Right lobe of liver (tissue), 6 donors: ENCODE measurements around the gene NASP. TPM values are rescaled to one million over a fixed set of nuclear protein-coding genes. Genes with fewer than 3 reads are reported as not detected.

Experiments
- ATAC-seq, 4 donors: fragments of 200-7000 bp; cut with Tn5 transposase; one replicate each; pipeline ENCODE4 v1.9.1; 2020; ENCODE audit warnings: mild to moderate bottlenecking in 4 of 4, moderate library complexity in 4 of 4
- DNase-seq, 3 donors: peaks; one replicate each; pipeline ENCODE4 v3.0.0-alpha.2; 2020
- H3K27ac ChIP-seq, 3 donors: fragments of 200-600 bp; one replicate each; pipeline ENCODE4 v1.8.0; 2022
- H3K27me3 ChIP-seq, 2 donors: fragments of 200-600 bp; one replicate each; pipeline ENCODE4 v1.8.0; 2022
- H3K36me3 ChIP-seq, 4 donors: fragments of 200-600 bp; sonication (generic) in 1 of 4; one replicate each; pipeline versions ENCODE4 v1.5.1 to v1.8.0; 2017 to 2022; ENCODE audit warnings: control low read depth in 1 of 4
- H3K4me1 ChIP-seq, 4 donors: fragments of 200-600 bp; sonication (generic) in 1 of 4; one replicate each; pipeline versions ENCODE4 v1.5.1 to v1.8.0; 2017 to 2022; ENCODE audit warnings: control low read depth in 1 of 4
- H3K4me3 ChIP-seq, 3 donors: fragments of 200-600 bp; one replicate each; pipeline ENCODE4 v1.8.0; 2022
- H3K9me3 ChIP-seq, 4 donors: fragments of 200-600 bp; sonication (generic) in 1 of 4; one replicate each; pipeline versions ENCODE4 v1.5.1 to v1.8.0; 2017 to 2022; ENCODE audit warnings: control low read depth in 1 of 4
- CTCF ChIP-seq, 4 donors: fragments of 200-600 bp in 3 of 4; fragments of 450-650 bp in 1 of 4; IDR thresholded peaks; one replicate each; pipeline versions ENCODE4 v1.5.1 to v1.8.0; 2016 to 2022; ENCODE audit warnings: antibody characterized with exemption in 4 of 4, mild to moderate bottlenecking in 2 of 4
- POLR2A ChIP-seq: fragments of 450-650 bp; IDR thresholded peaks from one replicate; pipeline ENCODE4 v1.6.1; 2017; ENCODE audit warnings: antibody characterized with exemption, mild to moderate bottlenecking
- whole genome bisulfite sequencing: methylation state at CpG from one replicate; pipeline ENCODE4 v1.1.6; 2018; ENCODE audit warnings: low coverage, low lambda C conversion rate; ENCODE audit not compliant: insufficient coverage; ENCODE audit errors: missing lambda C conversion rate; 5-methylcytosine and 5-hydroxymethylcytosine counted together
- intact Hi-C, 2 donors: fragments of 100-400 bp; cut with DNase I; formaldehyde crosslinking; loops; one replicate each; pipeline versions ENCODE4 v1.11.2 to v1.14.1; 2022
- total RNA-seq, 6 experiments: library from RNA; depleted of rRNA in 2 of 6; stranded (reverse); fragments of >200 nt in 2 of 6; fragmentation: NEBNext Ultra II Directional in 3 of 6; extraction: Animal tissue kit (Norgen Biotek cat#: 25700) in 3 of 6; gene quantifications; one replicate each; pipeline versions ENCODE4 v1.1.0 to v1.2.4, GENCODE V29; 2016 to 2023
- donor health status: DM: no; HTN: yes; CAD: no.
- donor health status: DM: no; HTN: no; CAD: no.
- donor health status: DM: no; HTN: no; CAD: no.
- donor health status: DM: no; HTN: yes; CAD: no.
- donor health status: DM: no; HTN: yes; CAD: no.

The NASP gene
- total RNA-seq, 6 experiments from 2014 or later = 21.8 to 31.9 (median 26.1) TPM

- ATAC-seq (no peak), DNase-seq (no peak)
- 100% methylated on average over 1 of the region's 1 CpG for WGBS
- Histone ChIP-seq H3K4me1 (no peaks in the 10 kb centered on the region), H3K4me3 (no peak overlapping the region), H3K27ac (no peak overlapping the region), H3K27me3 (no peaks in the 10 kb centered on the region), H3K36me3 (peaks cover 4 to 94% (median 48%) of the 10 kb centered on the region in 4 donors), H3K9me3 (no peaks in the 10 kb centered on the region)
- TF ChIP-seq POLR2A = no peak
- no peak for TF ChIP-seq CTCF (IDR thresholded peaks at IDR 0.05)
- intact Hi-C loops = no loop called here
Observed at GRCh38 chr1:45630429-45630828, 46.6 kb downstream of the NASP start.

GRCh38 chr1:45635211-45635610 is 51.4 kb downstream of the NASP start:
- TF ChIP-seq POLR2A (no peak), CTCF (IDR thresholded peaks at IDR 0.05) (no peak)
- Histone ChIP-seq H3K27me3 (no peaks in the 10 kb centered on the region), H3K27ac (no peak overlapping the region), H3K36me3 (peaks cover 4 to 94% (median 47%) of the 10 kb centered on the region in 4 donors), H3K4me3 (no peak overlapping the region), H3K9me3 (no peaks in the 10 kb centered on the region), H3K4me1 (no peaks in the 10 kb centered on the region)
- intact Hi-C loops = no loop called here
- DNase-seq (no peak), ATAC-seq (no peak)
- 72% methylated on average over 1 of the region's 1 CpG for WGBS

GRCh38 chr1:45640293-45640692 is 56.5 kb downstream of the NASP start:
- TF ChIP-seq CTCF (IDR thresholded peaks at IDR 0.05) (no peak), POLR2A (no peak)
- Histone ChIP-seq H3K4me3 (no peak overlapping the region), H3K27me3 (no peaks in the 10 kb centered on the region), H3K4me1 (peaks cover 0 to 7% (median 0%) of the 10 kb centered on the region in 4 donors), H3K27ac (no peak overlapping the region), H3K36me3 (peaks cover 0 to 69% (median 19%) of the 10 kb centered on the region in 4 donors), H3K9me3 (no peaks in the 10 kb centered on the region)
- ATAC-seq = peak; percentile 22 to 77 (median 40)
- WGBS = 57% methylated on average over 1 of the region's 1 CpG
- DNase-seq = no peak
- intact Hi-C loops = no loop called here

GRCh38 chr1:45643321-45643720 is 59.5 kb downstream of the NASP start:
- peaks cover 0 to 51% (median 10%) of the 10 kb centered on the region in 4 donors for H3K36me3 ChIP-seq
- H3K9me3 ChIP-seq = no peaks in the 10 kb centered on the region
- H3K27ac ChIP-seq = no peak overlapping the region
- no peak for DNase-seq
- TF ChIP-seq CTCF (IDR thresholded peaks at IDR 0.05) (no peak), POLR2A (no peak)
- ATAC-seq = no peak
- intact Hi-C loops = no loop called here
- H3K4me1 ChIP-seq = peaks cover 0 to 7% (median 0%) of the 10 kb centered on the region in 4 donors
- H3K4me3 ChIP-seq = no peak overlapping the region
- H3K27me3 ChIP-seq = no peaks in the 10 kb centered on the region
- 51% methylated on average over 5 of the region's 5 CpGs for WGBS

GRCh38 chr1:45643978-45644377 is 60.1 kb downstream of the NASP start:
- intact Hi-C loops = no loop called here

More at GRCh38 chr1:45643978-45644377, 60.1 kb downstream of the NASP start:
- ATAC-seq (peak; percentile 42 to 85 (median 56)), DNase-seq (no peak)
- H3K27ac ChIP-seq = no peak overlapping the region
- peaks cover 0 to 7% (median 0%) of the 10 kb centered on the region in 4 donors for H3K4me1 ChIP-seq
- H3K27me3 ChIP-seq = no peaks in the 10 kb centered on the region
- TF ChIP-seq CTCF (IDR thresholded peaks at IDR 0.05) (peak in 3 of 4 donors; percentile 25 to 34 (median 30)), POLR2A (no peak)
- H3K4me3 ChIP-seq = no peak overlapping the region
- peaks cover 0 to 50% (median 5%) of the 10 kb centered on the region in 4 donors for H3K36me3 ChIP-seq
- H3K9me3 ChIP-seq = no peaks in the 10 kb centered on the region
